Aorta (tissue), 5 donors: ENCODE data around the gene HIVEP3. TPM values are rescaled to one million over a fixed set of nuclear protein-coding genes. Genes with fewer than 3 reads are reported as not detected.

Experiments
- ATAC-seq: fragments of 200-7000 bp; cut with Tn5 transposase; one replicate; pipeline ENCODE4 v1.9.1; 2022; ENCODE audit warnings: moderate library complexity; ENCODE audit not compliant: low FRiP score
- DNase-seq, 2 donors: peaks; one replicate each; pipeline ENCODE4 v3.0.0-alpha.2; 2020
- H3K27ac ChIP-seq, 2 donors: one replicate each; pipeline ENCODE4 v1.5.1; 2013; ENCODE audit warnings: low read length in 2 of 2, mild to moderate bottlenecking in 2 of 2, moderate library complexity in 2 of 2, control low read depth in 1 of 2, inconsistent platforms in 1 of 2, low read depth in 1 of 2
- H3K27me3 ChIP-seq, 2 donors: one replicate each; pipeline ENCODE4 v1.6.1; 2013; ENCODE audit warnings: control low read depth in 1 of 2, low read length in 1 of 2, mild to moderate bottlenecking in 1 of 2, moderate library complexity in 1 of 2; ENCODE audit not compliant: insufficient read depth in 2 of 2, control insufficient read depth in 1 of 2
- H3K36me3 ChIP-seq, 2 donors: one replicate each; pipeline ENCODE4 v1.6.1; 2013; ENCODE audit warnings: control low read depth in 1 of 2, low read length in 1 of 2, mild to moderate bottlenecking in 1 of 2; ENCODE audit not compliant: insufficient read depth in 2 of 2, control insufficient read depth in 1 of 2
- H3K4me1 ChIP-seq, 2 donors: one replicate each; pipeline ENCODE4 v1.6.1; 2013; ENCODE audit warnings: low read length in 2 of 2, control low read depth in 1 of 2, mild to moderate bottlenecking in 1 of 2, moderate library complexity in 1 of 2; ENCODE audit not compliant: insufficient read depth in 2 of 2, control insufficient read depth in 1 of 2
- H3K4me3 ChIP-seq, 2 donors: one replicate each; pipeline ENCODE4 v1.5.1; 2013; ENCODE audit warnings: low read length in 2 of 2, control low read depth in 1 of 2, mild to moderate bottlenecking in 1 of 2
- H3K9me3 ChIP-seq: one replicate; pipeline ENCODE4 v1.6.1; 2013; ENCODE audit warnings: mild to moderate bottlenecking, low read length; ENCODE audit not compliant: control insufficient read depth
- WGBS, 2 donors: extraction: QIAGEN DNeasy Blood & Tissue Kit; methylation state at CpG; one replicate each; pipeline ENCODE4 v1.1.7; 2013; 5-methylcytosine and 5-hydroxymethylcytosine counted together
- intact Hi-C, 2 donors: fragments of 100-400 bp; cut with DNase I; formaldehyde crosslinking; loops; one replicate each; pipeline versions ENCODE4 v1.14.2 to v1.15.0; 2022
- polyA plus RNA-seq, 2 donors: library from polyadenylated mRNA; stranded (reverse); fragments of 200-250 nt; gene quantifications; one replicate each; pipeline ENCODE4 v1.2.3, GENCODE V29; 2013
- total RNA-seq, 2 donors: library from RNA; stranded (reverse); fragmentation: NEBNext Ultra II Directional; extraction: Animal tissue kit (Norgen Biotek cat#: 25700); gene quantifications; one replicate each; pipeline ENCODE4 v1.2.1, GENCODE V29; 2021
- donor health status: healthy with polysubstance abuse.
- donor health status: Bipolar disorder and iron deficiency.
- donor health status: DM: no; HTN: no; CAD: no.
- donor health status: DM: no; HTN: no; CAD: no.
- donor health status: DM: yes; HTN: yes; CAD: no.

The HIVEP3 gene
- total and polyA plus RNA-seq, 4 donors = 1.6 to 6.3 (median 4.0) TPM

- no peaks in the 10 kb centered on the region for H3K36me3 ChIP-seq
- H3K27ac ChIP-seq = peak overlapping the region; percentile 57 to 78
- 0 to 1% methylated on average over 30 to 105 of the region's 105 CpGs for whole genome bisulfite sequencing, 2 donors
- H3K4me3 ChIP-seq = peak overlapping the region; percentile 62 to 77
- intact Hi-C loops = loop anchor here in 1 of 2 donors (10.0 kb wide), 1 partner anchor 147 kb away; no protein-coding TSS in a partner anchor
- H3K9me3 ChIP-seq = no peaks in the 10 kb centered on the region
- DNase-seq = peak; percentile 89 to 94
- ATAC-seq = peak; percentile 72
- H3K27me3 ChIP-seq = no peaks in the 10 kb centered on the region
- peaks cover 0 to 3% of the 10 kb centered on the region in 2 donors for H3K4me1 ChIP-seq
Measured at GRCh38 chr1:41662061-41662764, 256.5 kb downstream of the HIVEP3 start.

DNA sequence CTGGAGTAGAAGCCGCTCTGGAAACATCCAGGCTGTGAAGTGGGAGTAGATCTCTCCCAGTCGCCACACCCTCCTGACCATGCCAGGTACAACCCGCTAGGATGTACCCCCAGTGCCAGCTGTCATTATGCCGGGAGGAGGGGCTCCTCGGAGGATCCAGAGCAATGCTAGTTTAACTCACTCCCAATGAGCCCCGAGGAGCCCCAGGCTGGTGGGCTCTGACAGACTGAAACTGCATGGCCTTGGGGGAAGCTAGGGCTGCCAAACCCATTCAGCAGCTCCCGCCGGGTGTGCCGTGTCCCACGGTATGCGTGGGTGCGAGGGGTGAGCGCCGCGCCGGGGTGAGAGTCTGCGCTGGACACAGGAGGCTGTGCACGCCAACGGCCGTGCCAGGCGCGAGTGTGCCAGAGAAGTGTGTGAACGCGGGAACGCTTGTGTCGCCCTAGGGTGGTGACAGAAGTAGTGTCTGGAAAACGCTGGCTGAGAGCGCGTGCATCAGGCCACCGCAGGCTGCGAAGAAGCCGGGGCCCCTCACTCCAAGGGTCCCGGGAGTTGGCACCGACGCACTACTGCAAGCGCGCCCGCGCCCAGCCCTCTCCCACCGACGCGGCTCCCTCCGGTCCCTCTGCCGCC is 257.2 kb downstream of the HIVEP3 start:
- 1 to 2% methylated on average over 35 to 44 of the region's 44 CpGs for WGBS, 2 donors
- Histone ChIP-seq H3K4me3 (peak overlapping the region; percentile 62 to 77), H3K36me3 (no peaks in the 10 kb centered on the region), H3K9me3 (no peaks in the 10 kb centered on the region), H3K27ac (no peak overlapping the region), H3K27me3 (no peaks in the 10 kb centered on the region), H3K4me1 (peaks cover 0 to 3% of the 10 kb centered on the region in 2 donors)
- intact Hi-C loops = loop anchor here in 1 of 2 donors (10.0 kb wide), 1 partner anchor 147 kb away; no protein-coding TSS in a partner anchor
- ATAC-seq (no peak), DNase-seq (peak; percentile 58 to 85)

DNA sequence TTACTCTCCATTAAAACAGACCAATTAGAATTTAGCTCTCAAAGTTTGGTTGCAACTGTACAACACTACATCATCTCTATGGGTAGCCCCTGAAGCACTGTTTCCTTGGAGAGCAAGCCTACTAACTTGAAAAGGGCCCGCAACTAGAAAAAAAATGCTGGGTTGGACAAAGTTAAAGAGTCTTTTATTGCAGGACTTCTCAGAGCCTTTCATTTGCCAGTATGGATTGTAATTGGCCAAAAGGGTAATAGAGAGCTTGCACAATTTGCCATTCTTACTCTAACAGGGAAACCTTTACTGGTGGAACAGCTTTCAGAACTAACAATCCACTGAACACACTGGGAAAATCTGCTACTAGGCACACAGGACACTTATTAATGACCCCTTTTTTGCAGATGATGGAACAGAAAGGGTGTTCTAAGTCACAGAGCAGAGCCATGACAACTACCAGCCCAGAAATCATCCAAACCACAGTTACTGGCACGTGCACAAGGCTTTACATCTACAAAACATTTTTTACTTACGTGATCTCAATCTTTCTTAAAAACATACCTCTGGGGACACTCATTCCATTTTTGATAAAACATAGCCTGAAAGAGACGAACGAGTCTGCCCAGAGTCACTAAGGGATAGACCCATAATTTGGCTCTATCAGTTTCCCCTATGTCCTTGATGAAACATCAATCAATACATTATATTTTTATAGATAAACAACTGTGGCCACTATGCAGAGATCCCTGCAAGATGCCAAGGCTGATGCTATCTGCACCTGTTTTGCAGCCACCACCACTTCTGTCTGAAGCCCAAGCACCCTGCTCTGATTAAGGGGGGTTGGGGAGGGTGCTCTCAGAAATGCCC is 257.9 kb downstream of the HIVEP3 start:
- Histone ChIP-seq H3K4me3 (no peak overlapping the region), H3K27ac (no peak overlapping the region), H3K4me1 (peaks cover 0 to 3% of the 10 kb centered on the region in 2 donors), H3K9me3 (no peaks in the 10 kb centered on the region), H3K27me3 (no peaks in the 10 kb centered on the region), H3K36me3 (no peaks in the 10 kb centered on the region)
- ATAC-seq (no peak), DNase-seq (no peak)
- 28 to 29% methylated on average over 5 of the region's 5 CpGs for WGBS, 2 donors
- intact Hi-C loops = loop anchor here in 1 of 2 donors (10.0 kb wide), 1 partner anchor 146 kb away; no protein-coding TSS in a partner anchor

DNA sequence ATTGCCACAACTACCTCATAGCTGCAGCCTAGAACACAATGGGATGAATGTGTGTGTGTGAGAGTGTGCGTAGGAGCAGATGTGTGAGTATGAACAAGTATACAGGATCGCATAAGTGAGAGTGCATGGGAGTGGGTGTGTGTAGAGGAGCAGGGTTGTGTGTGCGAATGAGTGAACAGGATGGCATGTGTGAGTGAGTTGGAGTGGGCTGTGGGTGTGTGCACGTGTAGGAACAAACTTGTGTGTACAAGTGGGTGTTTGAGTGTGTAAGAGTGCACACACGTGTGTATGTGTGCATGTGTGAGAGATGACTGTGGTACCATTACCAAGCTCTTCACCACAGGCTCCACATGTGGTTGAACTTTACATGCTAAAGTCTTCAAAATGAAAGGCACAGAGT is 258.8 kb downstream of the HIVEP3 start:
- no peak for ATAC-seq
- intact Hi-C loops = loop anchor here in 1 of 2 donors (10.0 kb wide), 1 partner anchor 145 kb away; no protein-coding TSS in a partner anchor
- no peak for DNase-seq
- Histone ChIP-seq H3K27me3 (no peaks in the 10 kb centered on the region), H3K9me3 (no peaks in the 10 kb centered on the region), H3K4me1 (peaks cover 0 to under 1% of the 10 kb centered on the region in 2 donors), H3K4me3 (no peak overlapping the region), H3K27ac (no peak overlapping the region), H3K36me3 (no peaks in the 10 kb centered on the region)
- WGBS, 2 donors = 93 to 96% methylated on average over 5 of the region's 5 CpGs

GRCh38 chr1:41659159-41659495 is 259.6 kb downstream of the HIVEP3 start:
- no peak overlapping the region for H3K27ac ChIP-seq
- intact Hi-C loops = no loop called here
- H3K4me1 ChIP-seq = no peaks in the 10 kb centered on the region
- WGBS, 2 donors = 90 to 96% methylated on average over 2 of the region's 2 CpGs
- ATAC-seq (no peak), DNase-seq (no peak)
- no peak overlapping the region for H3K4me3 ChIP-seq
- no peaks in the 10 kb centered on the region for H3K9me3 ChIP-seq
- no peaks in the 10 kb centered on the region for H3K27me3 ChIP-seq
- no peaks in the 10 kb centered on the region for H3K36me3 ChIP-seq

DNA sequence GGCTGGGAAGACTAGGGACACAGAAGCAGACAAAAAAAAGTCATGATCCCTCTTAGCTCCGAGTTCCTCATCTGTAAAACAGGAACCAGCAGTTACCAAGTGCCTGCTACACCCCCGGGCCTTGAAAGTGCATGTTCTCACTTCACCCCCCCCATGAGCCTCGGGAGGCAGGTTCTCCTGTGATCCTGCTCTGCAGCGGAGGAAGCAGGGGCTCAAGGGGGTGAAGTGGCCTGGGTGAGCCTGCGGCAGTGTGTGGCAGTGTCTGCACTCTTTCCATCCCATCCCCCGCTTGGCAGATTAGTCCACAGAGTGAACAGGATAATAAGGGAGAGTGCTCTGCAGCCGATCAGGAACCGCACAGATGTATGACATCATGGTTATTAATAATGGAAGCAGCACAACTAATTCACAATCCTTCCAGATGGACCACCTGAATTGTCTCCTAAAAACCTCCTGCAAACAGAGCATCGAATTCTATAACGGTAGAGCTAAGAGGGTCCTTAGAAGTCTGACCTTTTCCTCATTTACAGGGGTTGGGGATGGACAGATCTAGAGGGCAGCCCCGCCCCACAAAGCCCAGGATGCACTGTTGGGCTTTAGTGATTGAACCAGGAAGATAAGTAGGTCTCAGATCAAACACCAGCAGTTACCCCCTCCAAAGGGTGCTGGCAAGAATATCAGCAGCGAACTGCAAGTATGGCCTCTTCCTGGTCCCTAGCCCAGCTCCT is 260.1 kb downstream of the HIVEP3 start:
- Histone ChIP-seq H3K27ac (no peak overlapping the region), H3K36me3 (no peaks in the 10 kb centered on the region), H3K4me3 (no peak overlapping the region), H3K27me3 (no peaks in the 10 kb centered on the region), H3K9me3 (no peaks in the 10 kb centered on the region), H3K4me1 (no peaks in the 10 kb centered on the region)
- DNase-seq (peak in 1 of 2 donors; percentile 72), ATAC-seq (no peak)
- intact Hi-C loops = no loop called here
- WGBS, 2 donors = 96% methylated on average over 12 of the region's 12 CpGs

DNA sequence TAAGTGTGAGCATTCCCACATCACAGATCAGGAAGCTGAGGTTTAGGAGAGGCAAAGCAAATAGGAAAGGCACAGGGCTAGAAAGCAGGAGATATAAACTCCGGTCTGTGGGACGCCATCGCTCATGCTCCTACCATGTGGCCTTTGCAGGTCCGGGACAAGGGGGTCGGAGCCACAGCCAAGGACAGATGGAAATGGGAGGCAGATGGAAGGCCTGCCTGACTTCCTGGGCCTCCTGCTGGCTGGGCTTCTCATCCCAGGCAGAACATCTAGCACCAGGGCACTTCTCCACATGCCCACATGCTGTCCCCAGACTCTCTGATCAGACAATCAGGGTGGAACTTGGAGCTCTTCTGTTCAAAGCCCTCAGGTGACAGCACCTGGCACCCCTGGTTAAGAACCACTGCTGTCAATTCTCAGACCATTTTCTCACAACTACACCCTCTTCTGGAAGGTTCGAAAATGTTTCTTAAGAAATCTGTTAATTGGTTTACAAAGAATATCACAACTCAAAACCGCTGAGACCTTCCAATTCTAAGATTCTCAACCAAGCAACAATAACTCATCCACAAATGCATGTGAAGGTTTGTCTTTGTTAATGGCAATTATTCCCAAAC is 260.9 kb downstream of the HIVEP3 start:
- Histone ChIP-seq H3K36me3 (no peaks in the 10 kb centered on the region), H3K4me1 (no peaks in the 10 kb centered on the region), H3K9me3 (no peaks in the 10 kb centered on the region), H3K4me3 (no peak overlapping the region), H3K27me3 (no peaks in the 10 kb centered on the region), H3K27ac (no peak overlapping the region)
- intact Hi-C loops = no loop called here
- 97 to 98% methylated on average over 7 of the region's 7 CpGs for WGBS, 2 donors
- no peak for DNase-seq
- ATAC-seq = no peak
